ENCODE measurements around the gene DRD5.

The DRD5 gene

DNA sequence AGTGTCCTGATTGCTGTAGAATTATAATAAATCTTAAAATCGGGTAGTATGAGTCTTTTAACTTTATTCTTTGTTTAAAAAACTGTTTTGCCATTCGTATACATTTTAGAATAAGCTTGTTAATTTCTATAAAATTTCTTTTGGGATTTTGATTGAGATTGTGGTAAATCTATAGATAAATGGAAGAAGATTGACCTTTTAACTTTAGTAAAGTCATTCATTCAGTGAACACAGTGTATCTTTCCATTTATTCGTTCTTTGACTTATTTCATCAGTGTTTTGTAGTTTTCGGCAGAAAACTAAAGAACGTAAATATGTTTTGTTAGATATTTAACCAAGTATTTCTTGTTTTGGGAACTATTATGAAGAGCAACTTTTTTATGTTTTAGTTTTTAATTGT, 38.9 kb downstream of the DRD5 start:
- DNase-seq, result no peak

DNA sequence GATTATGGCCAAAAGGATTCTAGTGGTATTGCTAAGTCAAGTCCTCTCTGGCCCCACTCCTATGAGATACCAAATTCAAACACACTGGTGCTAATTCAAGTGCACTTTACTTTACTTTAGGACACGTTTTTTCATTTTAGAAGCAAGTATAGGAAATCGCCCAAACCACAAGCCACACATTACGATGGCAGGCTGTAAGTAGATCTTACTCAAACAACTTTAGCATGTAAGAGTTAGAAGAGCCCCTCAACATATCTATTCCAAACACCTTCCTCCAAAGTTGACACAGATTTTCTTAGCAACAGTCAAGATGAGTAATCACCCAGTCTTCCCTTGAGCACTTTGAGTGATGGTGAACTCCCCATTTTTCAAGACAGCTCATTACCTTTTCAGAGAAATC, 43.6 kb downstream of the DRD5 start:
- no peak for DNase-seq

DNA sequence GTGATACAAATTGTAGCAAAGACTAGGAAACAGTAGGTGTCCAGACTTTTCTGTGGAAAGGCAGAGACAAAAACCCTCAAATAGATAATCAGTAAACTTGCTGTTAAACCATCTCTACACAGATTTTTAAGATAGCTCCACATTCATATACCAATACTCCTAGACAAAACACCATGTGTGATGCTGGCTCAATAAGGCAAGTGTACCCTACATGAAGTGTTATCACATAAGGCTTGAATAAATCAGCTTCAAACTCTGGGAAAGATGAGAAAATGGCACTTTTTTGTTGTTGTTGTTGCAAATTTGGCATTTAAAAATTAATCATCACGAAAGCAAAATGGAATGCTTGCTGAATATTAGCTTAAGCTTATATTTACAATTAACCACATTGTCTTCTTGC, 45.1 kb downstream of the DRD5 start:
- DNase-seq, result no peak

DNA sequence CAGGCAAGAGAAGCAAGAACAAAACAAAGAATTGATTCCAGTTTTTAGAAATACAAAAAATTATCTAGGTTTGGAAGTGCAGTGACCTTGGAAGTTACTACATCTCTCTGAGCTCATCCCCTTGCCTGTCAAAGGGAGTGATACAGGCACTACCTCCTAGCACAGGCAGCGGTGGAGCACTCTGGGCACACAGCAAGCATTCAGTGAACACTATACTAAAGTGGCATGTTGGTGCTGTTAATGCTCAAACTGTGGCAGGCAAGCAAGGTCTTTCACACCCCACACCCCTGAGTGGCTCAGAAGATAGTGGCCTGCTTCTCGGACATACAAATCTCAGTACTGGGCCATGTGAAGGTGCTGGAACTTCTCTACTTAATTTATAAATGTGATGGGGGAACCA, 51.2 kb downstream of the DRD5 start:
- no peak for DNase-seq

DNA sequence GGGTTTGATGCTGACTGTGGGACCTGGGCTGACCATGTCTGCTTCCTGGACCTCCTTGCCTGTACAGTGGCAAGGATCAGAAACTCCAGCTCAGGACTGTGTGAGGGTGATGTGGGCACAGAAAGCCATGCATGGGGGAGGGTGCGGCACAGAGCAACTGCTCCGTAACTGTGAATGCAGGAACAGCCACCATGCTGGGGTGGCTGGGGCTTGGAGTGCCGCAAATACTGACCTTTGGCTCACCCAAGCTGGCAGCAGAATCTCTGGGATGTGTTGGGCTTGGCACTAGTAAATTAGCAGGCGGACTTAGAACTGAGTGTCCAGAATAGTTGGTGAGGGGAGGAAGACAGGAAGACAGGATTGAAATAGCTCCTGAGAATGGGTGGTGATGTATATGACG, 52.0 kb downstream of the DRD5 start:
- no peak for DNase-seq

Data from activated CD4-positive, alpha-beta T cell treated with anti-CD3 and anti-CD28 coated beads, Interleukin-2, amount 50 U/mL, for 4 hours (primary cell).